ENCODE data around the gene C1QTNF8.

The C1QTNF8 gene

GRCh38 chr16:1096169-1097082, at the start of gene C1QTNF8:
TSS of gene C1QTNF8 (minus strand) at chr16:1096244. CDS start at chr16:1094922, 1,322 bp downstream.
- DNase-seq: no peak

- DNase-seq: no peak
Measured at GRCh38 chr16:1145383-1146100, 49.5 kb upstream of the C1QTNF8 start.

- DNase-seq: no peak
Measured at GRCh38 chr16:1144476-1145382, 48.7 kb upstream of the C1QTNF8 start.

- no peak for DNase-seq
Measured at GRCh38 chr16:1143761-1144450, 47.9 kb upstream of the C1QTNF8 start.

GRCh38 chr16:1142911-1143310, 46.9 kb upstream of the C1QTNF8 start:
- DNase-seq: no peak

- DNase-seq: no peak
Measured at GRCh38 chr16:1141716-1142115, 45.7 kb upstream of the C1QTNF8 start.

- DNase-seq: no peak
Measured at GRCh38 chr16:1141191-1141590, 45.1 kb upstream of the C1QTNF8 start.

- no peak for DNase-seq
Measured at GRCh38 chr16:1140582-1141162, 44.6 kb upstream of the C1QTNF8 start.

- no peak for DNase-seq
Measured at GRCh38 chr16:1137604-1138003, 41.6 kb upstream of the C1QTNF8 start.

GRCh38 chr16:1135459-1135825, 39.4 kb upstream of the C1QTNF8 start:
- DNase-seq: no peak

GRCh38 chr16:1134776-1135458, 38.9 kb upstream of the C1QTNF8 start:
- DNase-seq: no peak

- DNase-seq: no peak
Measured at GRCh38 chr16:1133810-1134520, 37.9 kb upstream of the C1QTNF8 start.

- DNase-seq: no peak
Measured at GRCh38 chr16:1133271-1133670, 37.2 kb upstream of the C1QTNF8 start.

GRCh38 chr16:1132431-1132830, 36.4 kb upstream of the C1QTNF8 start:
- no peak for DNase-seq

- DNase-seq: no peak
Measured at GRCh38 chr16:1131378-1131994, 35.4 kb upstream of the C1QTNF8 start.

- no peak for DNase-seq
Measured at GRCh38 chr16:1130382-1130781, 34.3 kb upstream of the C1QTNF8 start.

- no peak for DNase-seq
Measured at GRCh38 chr16:1129106-1129960, 33.3 kb upstream of the C1QTNF8 start.

- no peak for DNase-seq
Measured at GRCh38 chr16:1127971-1128715, 32.1 kb upstream of the C1QTNF8 start.

Measured in CD4-positive, alpha-beta T cell treated with Interferon alpha-2 for 1 hour (primary cell).